NCI-H345 (cell line): ENCODE results near the gene TRIM56.
"Not testable (repeated sequence)": the region's sequence is repeated elsewhere in the genome, so short reads cannot be mapped to it uniquely, and the experiment has no call there.

Experiments
- DNase-seq: peaks from one replicate; lab custom pipeline; 2025; lab: John Stamatoyannopoulos, UW

TRIM56 gene

GRCh38 chr7:101113140-101113539 lies 27.9 kb downstream of the TRIM56 start:
- DNase-seq = not testable (repeated sequence)

GRCh38 chr7:101113836-101114235 lies 28.6 kb downstream of the TRIM56 start:
- DNase-seq = no peak

GRCh38 chr7:101114492-101114891 lies 29.2 kb downstream of the TRIM56 start:
- no peak for DNase-seq

- DNase-seq = no peak
Measured at GRCh38 chr7:101115215-101115614, 29.9 kb downstream of the TRIM56 start.

GRCh38 chr7:101116898-101117297 lies 31.6 kb downstream of the TRIM56 start:
- no peak for DNase-seq

GRCh38 chr7:101118856-101119255 lies 33.6 kb downstream of the TRIM56 start:
- no peak for DNase-seq

- no peak for DNase-seq
Measured at GRCh38 chr7:101119876-101120275, 34.6 kb downstream of the TRIM56 start.

GRCh38 chr7:101120315-101120714 lies 35.0 kb downstream of the TRIM56 start:
- no peak for DNase-seq

- not testable (repeated sequence) for DNase-seq
Measured at GRCh38 chr7:101121631-101121990, 36.3 kb downstream of the TRIM56 start.

- DNase-seq = no peak
Measured at GRCh38 chr7:101121991-101122932, 37.0 kb downstream of the TRIM56 start.

GRCh38 chr7:101122933-101123702 lies 37.8 kb downstream of the TRIM56 start:
- DNase-seq = no peak

GRCh38 chr7:101123703-101124068 lies 38.4 kb downstream of the TRIM56 start:
- no peak for DNase-seq

GRCh38 chr7:101124376-101125056 lies 39.2 kb downstream of the TRIM56 start:
- DNase-seq = peak; percentile 18

GRCh38 chr7:101125989-101126650 lies 40.8 kb downstream of the TRIM56 start:
- no peak for DNase-seq

- peak; percentile 29 for DNase-seq
Measured at GRCh38 chr7:101126651-101127459, 41.6 kb downstream of the TRIM56 start, which contains the start of gene SERPINE1. SERPINE1 (plus strand) TSS chr7:101127104; CDS start chr7:101128394, 1,290 bp downstream.

GRCh38 chr7:101127460-101128039 lies 42.3 kb downstream of the TRIM56 start:
- no peak for DNase-seq

GRCh38 chr7:101128040-101128834 lies 43.0 kb downstream of the TRIM56 start:
- DNase-seq = no peak

GRCh38 chr7:101129603-101130117 lies 44.4 kb downstream of the TRIM56 start:
- DNase-seq = no peak
